H1 (cell line): Measurements from ENCODE around the gene PET100. TPM values are rescaled to one million over a fixed set of nuclear protein-coding genes. Genes with fewer than 3 reads are reported as not detected.

Experiments
- CTCF ChIA-PET: fragments of 300-600 bp; sonication (Branson Sonifier 250); formaldehyde crosslinking; loops from one replicate; lab custom pipeline; 2021; ENCODE audit not compliant: partially characterized antibody; lab: Charles Lee
- POLR2A ChIA-PET: fragments of 300-600 bp; sonication (Branson Sonifier 250); formaldehyde crosslinking; loops from one replicate; lab custom pipeline; 2021; ENCODE audit warnings: inconsistent platforms; ENCODE audit not compliant: partially characterized antibody; lab: Charles Lee
- DNase-seq, 2 experiments: peaks; one replicate each; pipeline versions ENCODE4 v3.0.0 to v3.0.0-alpha.2; 2010 to 2022; ENCODE audit warnings: low spot score in 2 of 2, low read depth in 1 of 2, mixed read lengths in 1 of 2
- FAIRE-seq: peaks from 2 replicates; lab custom pipeline; 2011; peaks lifted over from hg19 to GRCh38; lab: Jason Lieb, UNC
- H2AFZ ChIP-seq: 2 replicates; pipeline ENCODE4 v1.8.1; 2012; ENCODE audit warnings: low read length, inconsistent platforms
- H2AK5ac ChIP-seq: 2 replicates; pipeline ENCODE4 v1.6.1; 2013; ENCODE audit warnings: low read depth, low read length
- H2BK120ac ChIP-seq: replicated peaks from 2 replicates; pipeline ENCODE3; 2013; ENCODE audit warnings: low read depth, low read length, inconsistent platforms
- H2BK12ac ChIP-seq: 2 replicates; pipeline ENCODE4 v1.6.1; 2013; ENCODE audit warnings: low read depth, low read length
- H2BK15ac ChIP-seq: 2 replicates; pipeline ENCODE4 v1.6.1; 2013; ENCODE audit warnings: low read length
- H2BK20ac ChIP-seq: 2 replicates; pipeline ENCODE4 v1.6.1; 2013; ENCODE audit warnings: low read length
- H2BK5ac ChIP-seq: 2 replicates; pipeline ENCODE4 v1.6.1; 2013; ENCODE audit warnings: low read depth, low read length
- H3K14ac ChIP-seq: 2 replicates; pipeline ENCODE4 v1.6.1; 2013; ENCODE audit warnings: inconsistent platforms; ENCODE audit not compliant: insufficient read length
- H3K18ac ChIP-seq: 2 replicates; pipeline ENCODE4 v1.6.1; 2013; ENCODE audit warnings: low read length; ENCODE audit errors: extremely low read depth
- H3K23ac ChIP-seq: 2 replicates; pipeline ENCODE4 v1.6.1; 2013; ENCODE audit warnings: inconsistent platforms; ENCODE audit not compliant: insufficient read length
- H3K23me2 ChIP-seq: 2 replicates; pipeline ENCODE4 v1.6.1; 2013; ENCODE audit warnings: low read depth, low read length
- H3K27ac ChIP-seq: 2 replicates; pipeline ENCODE4 v1.6.1; 2011; ENCODE audit warnings: low read depth, low read length, inconsistent platforms
- H3K27me3 ChIP-seq, 4 experiments: replicated peaks in 1 of 4; 1 replicate in 1 of 4; 2 replicates in 3 of 4; pipeline versions ENCODE4 v1.6.1 to v1.8.1; 2011 to 2013; ENCODE audit warnings: low read length in 3 of 4, mild to moderate bottlenecking in 3 of 4, inconsistent platforms in 2 of 4, mixed read lengths in 2 of 4, moderate library complexity in 1 of 4; ENCODE audit not compliant: control insufficient read depth in 3 of 4, insufficient read depth in 3 of 4; ENCODE audit errors: extremely low read depth in 1 of 4
- H3K36me3 ChIP-seq, 4 experiments: 2 replicates each; pipeline versions ENCODE4 v1.6.1 to v1.8.1; 2011 to 2013; ENCODE audit warnings: mild to moderate bottlenecking in 4 of 4, low read length in 3 of 4, moderate library complexity in 2 of 4, control low read depth in 1 of 4, inconsistent platforms in 1 of 4; ENCODE audit not compliant: insufficient read depth in 4 of 4, control insufficient read depth in 2 of 4
- H3K4ac ChIP-seq: replicated peaks from 2 replicates; pipeline ENCODE3; 2013; ENCODE audit warnings: low read length, low read depth, mixed read lengths, inconsistent platforms; ENCODE audit not compliant: insufficient read length
- H3K4me1 ChIP-seq, 4 experiments: replicated peaks in 1 of 4; 1 replicate in 1 of 4; 2 replicates in 3 of 4; pipeline versions ENCODE4 v1.6.1 to v1.8.1; 2011 to 2013; ENCODE audit warnings: low read length in 3 of 4, inconsistent platforms in 2 of 4, mixed read lengths in 1 of 4; ENCODE audit not compliant: insufficient read depth in 4 of 4, control insufficient read depth in 3 of 4
- H3K4me2 ChIP-seq, 2 experiments: 2 replicates each; pipeline versions ENCODE4 v1.6.1 to v1.8.1; 2011 to 2013; ENCODE audit warnings: low read depth in 2 of 2, low read length in 2 of 2, control low read depth in 1 of 2, inconsistent platforms in 1 of 2, mild to moderate bottlenecking in 1 of 2; ENCODE audit not compliant: insufficient read depth in 1 of 2
- H3K4me3 ChIP-seq, 4 experiments: fragments of 200-600, 300-600 bp in 1 of 4; sonication (generic), shearing (Covaris generic), sonication (Bioruptor Twin) in 1 of 4; 2 replicates each; pipeline versions ENCODE4 v1.5.1 to v1.8.1; 2011 to 2016; ENCODE audit warnings: low read length in 4 of 4, low read depth in 3 of 4, control low read depth in 2 of 4, inconsistent platforms in 2 of 4, mild to moderate bottlenecking in 2 of 4, mixed read lengths in 1 of 4, moderate library complexity in 1 of 4; ENCODE audit not compliant: insufficient read depth in 2 of 4; ENCODE audit errors: extremely low read depth in 1 of 4
- H3K56ac ChIP-seq: replicated peaks from 2 replicates; pipeline ENCODE3; 2013; ENCODE audit warnings: low read depth, mild to moderate bottlenecking, mixed read lengths, low read length, inconsistent platforms; ENCODE audit not compliant: insufficient read length
- H3K79me1 ChIP-seq: 2 replicates; pipeline ENCODE4 v1.6.1; 2013; ENCODE audit warnings: low read depth, low read length, control low read depth
- H3K79me2 ChIP-seq, 2 experiments: 2 replicates each; pipeline versions ENCODE4 v1.6.1 to v1.8.1; 2012 to 2013; ENCODE audit warnings: low read length in 2 of 2, mild to moderate bottlenecking in 2 of 2, inconsistent platforms in 1 of 2; ENCODE audit not compliant: insufficient read depth in 2 of 2, control insufficient read depth in 1 of 2
- H3K9ac ChIP-seq, 4 experiments: replicated peaks in 1 of 4; 1 replicate in 1 of 4; 2 replicates in 3 of 4; pipeline versions ENCODE4 v1.6.1 to v1.8.1; 2011 to 2013; ENCODE audit warnings: low read depth in 3 of 4, low read length in 3 of 4, control low read depth in 2 of 4, mild to moderate bottlenecking in 2 of 4, moderate library complexity in 2 of 4, inconsistent platforms in 1 of 4; ENCODE audit errors: extremely low read depth in 1 of 4
- H3K9me3 ChIP-seq, 2 experiments: 2 replicates each; pipeline versions ENCODE4 v1.6.1 to v1.8.1; 2012 to 2013; ENCODE audit warnings: mild to moderate bottlenecking in 2 of 2, moderate library complexity in 2 of 2, control low read depth in 1 of 2, inconsistent platforms in 1 of 2, low read depth in 1 of 2, low read length in 1 of 2, mixed read lengths in 1 of 2; ENCODE audit not compliant: insufficient read depth in 2 of 2
- H4K20me1 ChIP-seq, 2 experiments: replicated peaks in 1 of 2; 2 replicates each; pipeline versions ENCODE3 to v1.8.1; 2011 to 2013; ENCODE audit warnings: inconsistent platforms in 2 of 2, low read length in 2 of 2, mild to moderate bottlenecking in 1 of 2; ENCODE audit not compliant: insufficient read depth in 2 of 2, control insufficient read depth in 1 of 2
- H4K5ac ChIP-seq: 2 replicates; pipeline ENCODE4 v1.6.1; 2013; ENCODE audit warnings: low read length, low read depth, mixed read lengths, inconsistent platforms; ENCODE audit not compliant: insufficient read length
- H4K8ac ChIP-seq: 2 replicates; pipeline ENCODE4 v1.8.0; 2013; ENCODE audit warnings: mild to moderate bottlenecking, moderate library complexity, low read length, inconsistent platforms; ENCODE audit not compliant: insufficient read depth; ENCODE audit errors: extremely low read depth
- H4K91ac ChIP-seq: replicated peaks from 2 replicates; pipeline ENCODE3; 2013; ENCODE audit warnings: low read length, mixed read lengths, inconsistent platforms; ENCODE audit not compliant: insufficient read length
- CEBPB ChIP-seq: IDR thresholded peaks from 2 replicates; pipeline ENCODE4 v1.6.1; 2012; ENCODE audit warnings: low read depth, low read length
- CTCF ChIP-seq, 3 experiments: IDR thresholded peaks; 1 replicate in 2 of 3; 2 replicates in 1 of 3; pipeline versions ENCODE4 v1.5.1 to v1.6.1; 2011; ENCODE audit warnings: low read length in 3 of 3, mild to moderate bottlenecking in 3 of 3, inconsistent platforms in 2 of 3, low read depth in 1 of 3, moderate library complexity in 1 of 3; ENCODE audit not compliant: insufficient read depth in 1 of 3; ENCODE audit errors: control extremely low read depth in 1 of 3
- JUN ChIP-seq: IDR thresholded peaks from 2 replicates; pipeline ENCODE4 v1.6.1; 2011; ENCODE audit warnings: low read depth, mild to moderate bottlenecking, improper control_type of control experiment, low read length
- RBBP5 ChIP-seq: IDR thresholded peaks from 2 replicates; pipeline ENCODE4 v1.7.1; 2012; ENCODE audit warnings: low read depth, mild to moderate bottlenecking, inconsistent platforms, low read length, moderate library complexity, borderline replicate concordance
- SP4 ChIP-seq: IDR thresholded peaks from 2 replicates; pipeline ENCODE4 v1.6.1; 2012; ENCODE audit warnings: low read length, inconsistent platforms
- WGBS, 2 experiments: shearing (Covaris generic) in 1 of 2; methylation state at CpG; one replicate each; pipeline versions ENCODE4 v1.1.6 to v1.1.7; 2013 to 2015; ENCODE audit warnings: low lambda C conversion rate in 2 of 2, mixed read lengths in 2 of 2, inconsistent platforms in 1 of 2, low coverage in 1 of 2, missing lambda C conversion rate in 1 of 2; ENCODE audit not compliant: insufficient replicate concordance in 2 of 2, insufficient coverage in 1 of 2, insufficient read length in 1 of 2; ENCODE audit errors: extremely low coverage in 1 of 2, missing lambda C conversion rate in 1 of 2; 5-methylcytosine and 5-hydroxymethylcytosine counted together
- polyA plus RNA-seq, 7 experiments: library from polyadenylated mRNA; depleted of rRNA in 3 of 7; stranded (reverse) in 5 of 7; unstranded in 2 of 7; fragments of >200 nt in 5 of 7; fragments of 200-250 nt in 2 of 7; gene quantifications; 1 replicate in 5 of 7; 2 replicates in 1 of 7; 4 replicates in 1 of 7; pipeline versions ENCODE4 v1.2.1 to v1.2.3, GENCODE V29; 2011 to 2013; ENCODE audit warnings: missing spikeins in 2 of 7, mixed read lengths in 2 of 7
- total RNA-seq: library from RNA; stranded (reverse); fragmentation: NEBNext Ultra II Directional; extraction: Animal tissue kit (Norgen Biotek cat#: 25700); gene quantifications from 2 replicates; pipeline ENCODE4 v1.2.1, GENCODE V29; 2021

PET100 gene
- total and polyA plus RNA-seq, 2 of the 8 experiments (the other 6 are each of a cell fraction or from before 2014, with no cell fraction given), result 80.8 to 105 TPM

DNA sequence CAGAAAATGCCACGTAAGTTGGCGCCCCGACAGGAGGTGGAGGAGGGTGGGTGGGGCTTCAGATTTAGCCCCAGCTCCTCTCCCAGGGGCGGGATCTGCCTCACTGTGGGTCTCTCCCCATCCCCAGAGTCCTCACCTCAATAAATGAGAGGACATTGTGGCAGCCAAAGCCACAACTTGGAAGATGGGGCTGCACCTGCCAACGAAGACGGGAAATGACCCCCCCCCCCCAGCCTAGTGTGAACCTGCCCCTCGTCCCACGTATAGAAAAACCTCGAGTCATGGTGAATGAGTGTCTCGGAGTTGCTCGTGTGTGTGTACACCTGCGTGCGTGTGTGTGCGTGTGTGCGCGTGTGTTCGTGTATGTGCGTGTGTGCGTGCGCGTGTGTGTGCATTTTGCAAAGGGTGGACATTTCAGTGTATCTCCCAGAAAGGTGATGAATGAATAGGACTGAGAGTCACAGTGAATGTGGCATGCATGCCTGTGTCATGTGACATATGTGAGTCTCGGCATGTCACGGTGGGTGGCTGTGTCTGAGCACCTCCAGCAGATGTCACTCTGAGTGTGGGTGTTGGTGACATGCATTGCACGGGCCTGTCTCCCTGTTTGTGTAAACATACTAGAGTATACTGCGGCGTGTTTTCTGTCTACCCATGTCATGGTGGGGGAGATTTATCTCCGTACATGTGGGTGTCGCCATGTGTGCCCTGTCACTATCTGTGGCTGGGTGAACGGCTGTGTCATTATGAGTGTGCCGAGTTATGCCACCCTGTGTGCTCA is 49.6 kb downstream of the PET100 start:
- H2BK5ac ChIP-seq, result no peak overlapping the region
- DNase-seq (no peak), FAIRE-seq (no peak)
- no peak overlapping the region for H2BK15ac ChIP-seq
- no peak overlapping the region for H2AK5ac ChIP-seq
- H3K14ac ChIP-seq, result no peak overlapping the region
- H3K9ac ChIP-seq, result no peak overlapping the region
- H3K4me2 ChIP-seq, result no peak overlapping the region
- 72% methylated on average over 28 of the region's 30 CpGs; no CpG with 5 or more reads in 1 of the 2 experiments for WGBS, 2 experiments
- H3K9me3 ChIP-seq, result no peaks in the 10 kb centered on the region
- no peak overlapping the region for H3K4me3 ChIP-seq
- 0 out of 2 replicates have a peak overlapping the region, but pooled peaks have one; percentile 4 for H2BK12ac ChIP-seq
- peaks cover 0 to 6% (median 4%) of the 10 kb centered on the region in 4 experiments; a peak in 5 of 7 replicates for H3K4me1 ChIP-seq
- ChIA-PET CTCF (interaction anchor here (0.6 to 1.9 kb wide), 6 partner anchors 22 to 196 kb away, joined by 3 to 9 read pairs (median 3); no protein-coding TSS in a partner anchor), POLR2A (interaction anchor here (1.8 kb wide), 1 partner anchor 10 kb away, joined by 6 read pairs; the partner anchor contains the start of gene RETN)
- no peak overlapping the region for H2BK120ac ChIP-seq
- H3K27ac ChIP-seq, result no peak overlapping the region
- H3K27me3 ChIP-seq, result peaks cover 0 to 8% (median 3%) of the 10 kb centered on the region in 4 experiments; a peak in 2 of 7 replicates
- H2BK20ac ChIP-seq, result no peak overlapping the region
- H3K79me2 ChIP-seq, result peaks cover 0 to 6% of the 10 kb centered on the region in 2 experiments; a peak in 1 of 4 replicates
- no peak overlapping the region for H3K4ac ChIP-seq
- no peak overlapping the region for H3K18ac ChIP-seq
- peaks cover 0 to 12% (median 6%) of the 10 kb centered on the region in 4 experiments; a peak in 4 of 8 replicates for H3K36me3 ChIP-seq
- H4K5ac ChIP-seq, result no peak overlapping the region
- H3K56ac ChIP-seq, result no peak overlapping the region
- no peak overlapping the region for H2AFZ ChIP-seq
- TF ChIP-seq SP4, result no peak
- TF ChIP-seq CTCF (IDR thresholded peaks at IDR 0.05; ENCODE audit: control extremely low read depth in 1 of 3, insufficient read depth in 1 of 3, low read depth in 1 of 3, low read length in 3 of 3), result peak in 2 of 3 experiments; percentile 4 to 11; a peak in 2 of 4 replicates
- no peak for TF ChIP-seq JUN
- TF ChIP-seq CEBPB, result no peak
- no peak for TF ChIP-seq RBBP5
- no peak overlapping the region for H3K23ac ChIP-seq
- H4K20me1 ChIP-seq, result peaks cover 0 to 8% of the 10 kb centered on the region in 2 experiments
- H4K91ac ChIP-seq, result no peak overlapping the region
- peaks cover 4% of the 10 kb centered on the region for H3K79me1 ChIP-seq
- peaks cover 4% of the 10 kb centered on the region; the same call in 1 of the 2 replicates for H3K23me2 ChIP-seq
- no peak overlapping the region for H4K8ac ChIP-seq
